HCT116 (cell line): Measurements from ENCODE around the gene CLIP4. TPM values are rescaled to one million over a fixed set of nuclear protein-coding genes. Genes with fewer than 3 reads are reported as not detected.

Source experiments
- ATAC-seq: fragments of 200-7000 bp; cut with Tn5 transposase; 2 replicates; pipeline ENCODE4 v1.9.1; 2020; ENCODE audit warnings: mild to moderate bottlenecking, moderate library complexity
- BruUV-seq: library from RNA; stranded (reverse); fragments of 400-500 nt; replicated peaks from 2 replicates; lab custom pipeline; 2021; lab: Mats Ljungman, UMichigan
- CTCF ChIA-PET: fragments of 300-600 bp; sonication (Branson Sonifier 250); formaldehyde crosslinking; loops from one replicate; lab custom pipeline; 2021; ENCODE audit warnings: antibody characterized with exemption; lab: Charles Lee
- POLR2A ChIA-PET: fragments of 300-600, 350-600 bp; sonication (Branson Sonifier 250); formaldehyde crosslinking; loops from one replicate; lab custom pipeline; 2021; ENCODE audit warnings: antibody characterized with exemption; lab: Charles Lee
- RAD21 ChIA-PET, 2 experiments: fragments of 300-600 bp; sonication (Branson Sonifier 250); formaldehyde crosslinking; loops; one replicate each; lab custom pipeline; 2023; ENCODE audit warnings: low total read pairs in 2 of 2; ENCODE audit not compliant: uncharacterized antibody in 2 of 2, unreplicated experiment in 2 of 2, low non-redundant PET in 1 of 2; lab: Charles Lee
- DNase-seq: peaks from one replicate; pipeline ENCODE4 v3.0.0-alpha.2; 2010; ENCODE audit warnings: low read depth, low spot score
- H2AFZ ChIP-seq: fragments of 200-600 bp; shearing (Covaris generic), sonication (generic); 2 replicates; pipeline ENCODE4 v1.6.1; 2017; ENCODE audit warnings: low read depth, mixed run types, mixed read lengths, antibody characterized with exemption, low read length; ENCODE audit not compliant: poor library complexity, severe bottlenecking
- H3K27ac ChIP-seq: 2 replicates; pipeline ENCODE4 v1.5.1; 2012; ENCODE audit warnings: low read depth, low read length
- H3K27me3 ChIP-seq: fragments of 200-600 bp; sonication (generic); 2 replicates; pipeline ENCODE4 v1.6.1; 2016; ENCODE audit warnings: mixed run types, low read length, mixed read lengths; ENCODE audit not compliant: insufficient read depth
- H3K36me3 ChIP-seq, 2 experiments: fragments of 200-500 bp in 1 of 2; fragments of 200-600 bp in 1 of 2; sonication (Bioruptor generic) in 1 of 2; sonication (generic) in 1 of 2; 2 replicates each; pipeline versions ENCODE4 v1.5.1 to v1.6.1; 2014 to 2016; ENCODE audit warnings: low read length in 2 of 2, inconsistent platforms in 1 of 2, mixed read lengths in 1 of 2, mixed run types in 1 of 2; ENCODE audit not compliant: insufficient read depth in 2 of 2, control insufficient read depth in 1 of 2
- H3K4me1 ChIP-seq, 2 experiments: fragments of 200-600 bp in 1 of 2; sonication (generic) in 1 of 2; 2 replicates each; pipeline versions ENCODE4 v1.5.1 to v1.6.1; 2012 to 2017; ENCODE audit warnings: low read length in 2 of 2, inconsistent platforms in 1 of 2, mild to moderate bottlenecking in 1 of 2, mixed read lengths in 1 of 2, mixed run types in 1 of 2, moderate library complexity in 1 of 2; ENCODE audit not compliant: insufficient read depth in 2 of 2, control insufficient read depth in 1 of 2
- H3K4me2 ChIP-seq: fragments of 200-600 bp; sonication (generic); 2 replicates; pipeline ENCODE4 v1.6.1; 2017; ENCODE audit warnings: mixed run types, low read length, mixed read lengths
- H3K4me3 ChIP-seq, 2 experiments: fragments of 200-600 bp in 1 of 2; sonication (generic) in 1 of 2; replicated peaks in 1 of 2; 2 replicates each; pipeline ENCODE4 v1.5.1; 2011 to 2016; ENCODE audit warnings: low read length in 2 of 2, control low read depth in 1 of 2, low read depth in 1 of 2, mild to moderate bottlenecking in 1 of 2, mixed read lengths in 1 of 2, mixed run types in 1 of 2
- H3K79me2 ChIP-seq: fragments of 200-600 bp; sonication (generic); 2 replicates; pipeline ENCODE4 v1.6.1; 2017; ENCODE audit warnings: mild to moderate bottlenecking, mixed run types, low read length, moderate library complexity, mixed read lengths; ENCODE audit not compliant: insufficient read depth
- H3K9ac ChIP-seq: fragments of 200-600 bp; sonication (generic); 2 replicates; pipeline ENCODE4 v1.6.1; 2016; ENCODE audit warnings: low read length, mixed read lengths
- H3K9me2 ChIP-seq: fragments of 200-600 bp; sonication (generic), shearing (Covaris generic); 2 replicates; pipeline ENCODE4 v1.6.1; 2017; ENCODE audit warnings: mixed run types, mild to moderate bottlenecking, moderate library complexity; ENCODE audit not compliant: insufficient read depth
- H3K9me3 ChIP-seq, 2 experiments: fragments of 200-500 bp in 1 of 2; fragments of 200-600 bp in 1 of 2; sonication (Bioruptor generic) in 1 of 2; sonication (generic) in 1 of 2; 2 replicates each; pipeline ENCODE4 v1.6.1; 2014 to 2017; ENCODE audit warnings: low read length in 2 of 2, mixed read lengths in 2 of 2, inconsistent platforms in 1 of 2, low read depth in 1 of 2, mild to moderate bottlenecking in 1 of 2, mixed run types in 1 of 2, moderate library complexity in 1 of 2; ENCODE audit not compliant: control insufficient read depth in 1 of 2, insufficient read depth in 1 of 2
- H4K20me1 ChIP-seq: fragments of 200-600 bp; sonication (generic), shearing (Covaris generic); 2 replicates; pipeline ENCODE4 v1.6.1; 2017; ENCODE audit warnings: mixed run types, mild to moderate bottlenecking, moderate library complexity; ENCODE audit not compliant: insufficient read depth
- ATF3 ChIP-seq: IDR thresholded peaks from 2 replicates; pipeline ENCODE4 v1.6.1; 2012
- CBX3 ChIP-seq: IDR thresholded peaks from 2 replicates; pipeline ENCODE4 v1.6.1; 2012; ENCODE audit warnings: low read depth
- CEBPB ChIP-seq: IDR thresholded peaks from 2 replicates; pipeline ENCODE4 v1.6.1; 2012; ENCODE audit warnings: low read depth
- CTCF ChIP-seq, 3 experiments: fragments of 200-600 bp in 1 of 3; sonication (generic) in 1 of 3; IDR thresholded peaks in 2 of 3; conservative IDR thresholded peaks in 1 of 3; 2 replicates each; pipeline ENCODE4 v1.5.1; 2012 to 2017; ENCODE audit warnings: low read depth in 2 of 3, low read length in 2 of 3, antibody characterized with exemption in 1 of 3, borderline replicate concordance in 1 of 3, control low read depth in 1 of 3, mild to moderate bottlenecking in 1 of 3, mixed read lengths in 1 of 3, mixed run types in 1 of 3, moderate library complexity in 1 of 3; ENCODE audit not compliant: insufficient read depth in 1 of 3
- ELF1 ChIP-seq: IDR thresholded peaks from 2 replicates; pipeline ENCODE4 v1.6.1; 2012; ENCODE audit warnings: low read depth, borderline replicate concordance
- EZH2 ChIP-seq: fragments of 200-600 bp; sonication (generic); IDR thresholded peaks from 2 replicates; pipeline ENCODE4 v1.6.1; 2017; ENCODE audit warnings: antibody characterized with exemption, mixed run types
- EZH2phosphoT487 ChIP-seq: fragments of 200-600 bp; IDR thresholded peaks from 2 replicates; pipeline ENCODE4 v1.6.1; 2018; ENCODE audit warnings: antibody characterized with exemption, borderline replicate concordance
- FOSL1 ChIP-seq: IDR thresholded peaks from 2 replicates; pipeline ENCODE4 v1.6.1; 2012; ENCODE audit warnings: low read depth
- JUND ChIP-seq: IDR thresholded peaks from 2 replicates; pipeline ENCODE4 v1.6.1; 2012
- MAX ChIP-seq: IDR thresholded peaks from 2 replicates; pipeline ENCODE4 v1.6.1; 2012
- POLR2A ChIP-seq: IDR thresholded peaks from 2 replicates; pipeline ENCODE4 v1.7.0; 2011; ENCODE audit warnings: borderline replicate concordance; ENCODE audit not compliant: insufficient read depth, insufficient read length; ENCODE audit errors: extremely low read depth
- POLR2AphosphoS5 ChIP-seq: IDR thresholded peaks from 2 replicates; pipeline ENCODE4 v1.6.1; 2011; ENCODE audit warnings: mild to moderate bottlenecking, low read depth, low read length, moderate library complexity
- REST ChIP-seq: IDR thresholded peaks from 2 replicates; pipeline ENCODE4 v1.6.1; 2012; ENCODE audit warnings: low read depth
- SIN3A ChIP-seq: IDR thresholded peaks from 2 replicates; pipeline ENCODE4 v1.6.1; 2012; ENCODE audit warnings: low read depth
- SP1 ChIP-seq: IDR thresholded peaks from 2 replicates; pipeline ENCODE4 v1.6.1; 2012; ENCODE audit warnings: low read depth
- ZBTB33 ChIP-seq: IDR thresholded peaks from 2 replicates; pipeline ENCODE4 v1.6.1; 2011; ENCODE audit warnings: mild to moderate bottlenecking, low read length, moderate library complexity; ENCODE audit not compliant: insufficient replicate concordance; ENCODE audit errors: extremely low read depth
- ZFX ChIP-seq: fragments of 450-650 bp; IDR thresholded peaks from 2 replicates; pipeline ENCODE4 v1.6.1; 2017
- intact Hi-C: fragments of 100-400 bp; cut with micrococcal nuclease; formaldehyde crosslinking; loops from 2 replicates; pipeline ENCODE4 v1.10.0; 2022
- total RNA-seq: library from RNA; stranded (reverse); gene quantifications from one replicate; pipeline ENCODE4 v1.2.1, GENCODE V29; 2021; ENCODE audit not compliant: unreplicated experiment

CLIP4 gene
- total RNA-seq, 1 experiment from 2014 or later: 27.8 TPM

- TF ChIP-seq ELF1 (no peak), CTCF (IDR thresholded peaks at IDR 0.05 in 2 of 3, conservative IDR thresholded peaks at IDR 0.05 in 1 of 3; ENCODE audit: borderline replicate concordance in 1 of 3, insufficient read depth in 1 of 3, low read depth in 2 of 3, low read length in 2 of 3) (no peak)
Observed at GRCh38 chr2:29174937-29175336, 59.7 kb downstream of the CLIP4 start (continued).

GRCh38 chr2:29175338-29175737 lies 60.1 kb downstream of the CLIP4 start:
- POLR2A ChIA-PET: no interaction called here

More at GRCh38 chr2:29175338-29175737, 60.1 kb downstream of the CLIP4 start:
- ATAC-seq (no peak), DNase-seq (no peak)
- H3K4me1 ChIP-seq: no peaks in the 10 kb centered on the region
- 0 out of 2 replicates have a peak, but pooled peaks cover 3% of the 10 kb centered on the region for H3K79me2 ChIP-seq
- no peak overlapping the region for H3K9ac ChIP-seq
- H4K20me1 ChIP-seq: no peaks in the 10 kb centered on the region
- TF ChIP-seq POLR2A (no peak), ZBTB33 (no peak), JUND (no peak), CEBPB (no peak), REST (no peak), SIN3A (no peak), EZH2phosphoT487 (no peak), EZH2 (no peak), SP1 (no peak), MAX (no peak), ZFX (no peak), CBX3 (no peak), ATF3 (no peak), POLR2AphosphoS5 (no peak), FOSL1 (no peak)
- intact Hi-C loops: no loop called here
- CTCF ChIA-PET: no interaction called here
- no peaks in the 10 kb centered on the region for H3K27me3 ChIP-seq
- no peak overlapping the region for H2AFZ ChIP-seq
- BruUV-seq: no TSS peak
- H3K36me3 ChIP-seq: peaks cover 0 to 6% of the 10 kb centered on the region in 2 experiments; a peak in 1 of 4 replicates
- no peaks in the 10 kb centered on the region for H3K9me3 ChIP-seq
- no peak overlapping the region for H3K27ac ChIP-seq
- RAD21 ChIA-PET: no interaction called here
- no peaks in the 10 kb centered on the region for H3K9me2 ChIP-seq
- no peak overlapping the region for H3K4me2 ChIP-seq
- H3K4me3 ChIP-seq: no peak overlapping the region
